Loucy (cell line): ENCODE data around the gene NLGN1.

Experiments used
- H2AFZ ChIP-seq: fragments of 200-600 bp; sonication (generic); 2 replicates; pipeline ENCODE4 v1.6.0; 2016; ENCODE audit warnings: antibody characterized with exemption, mild to moderate bottlenecking, low read length, moderate library complexity
- H3F3A ChIP-seq: fragments of 200-600 bp; 2 replicates; pipeline ENCODE4 v1.6.0; 2016; ENCODE audit warnings: antibody characterized with exemption, low read depth, mild to moderate bottlenecking
- H3K27me3 ChIP-seq: fragments of 200-600 bp; sonication (generic); 2 replicates; pipeline ENCODE4 v1.6.1; 2014; ENCODE audit warnings: low read length, mild to moderate bottlenecking; ENCODE audit not compliant: insufficient read depth, poor library complexity, severe bottlenecking
- H3K36me3 ChIP-seq: fragments of 200-600 bp; sonication (generic); 2 replicates; pipeline ENCODE4 v1.6.1; 2016; ENCODE audit warnings: low read length; ENCODE audit not compliant: insufficient read depth
- H3K4me1 ChIP-seq: fragments of 200-600 bp; sonication (generic); 2 replicates; pipeline ENCODE4 v1.5.1; 2014; ENCODE audit warnings: low read length, mild to moderate bottlenecking; ENCODE audit not compliant: insufficient read depth, poor library complexity, severe bottlenecking
- H3K4me2 ChIP-seq: fragments of 200-600 bp; sonication (generic); 2 replicates; pipeline ENCODE4 v1.6.0; 2014; ENCODE audit warnings: antibody characterized with exemption, low read length, low read depth, mild to moderate bottlenecking; ENCODE audit not compliant: poor library complexity, severe bottlenecking
- H3K4me3 ChIP-seq: fragments of 200-600 bp; sonication (generic); 2 replicates; pipeline ENCODE4 v1.5.1; 2014; ENCODE audit warnings: low read length, mild to moderate bottlenecking, mixed read lengths; ENCODE audit not compliant: poor library complexity, severe bottlenecking
- H3K79me2 ChIP-seq: fragments of 200-600 bp; sonication (generic); 2 replicates; pipeline ENCODE4 v1.6.1; 2014; ENCODE audit warnings: low read length; ENCODE audit not compliant: insufficient read depth
- H3K9ac ChIP-seq: fragments of 200-600 bp; sonication (generic); 2 replicates; pipeline ENCODE4 v1.6.0; 2014; ENCODE audit warnings: mild to moderate bottlenecking, low read depth, low read length, moderate library complexity; ENCODE audit not compliant: poor library complexity, severe bottlenecking
- H3K9me2 ChIP-seq: fragments of 200-600 bp; sonication (generic); replicated peaks from 2 replicates; pipeline ENCODE4 v1.6.1; 2016; ENCODE audit warnings: low read depth, low read length, mixed read lengths
- H3K9me3 ChIP-seq: fragments of 200-600 bp; sonication (generic); 2 replicates; pipeline ENCODE4 v1.6.1; 2014; ENCODE audit warnings: mild to moderate bottlenecking, antibody characterized with exemption, low read length, low read depth; ENCODE audit not compliant: insufficient read depth
- H4K20me1 ChIP-seq: fragments of 200-600 bp; sonication (generic); 2 replicates; pipeline ENCODE4 v1.6.0; 2014; ENCODE audit warnings: antibody characterized with exemption, low read length, mild to moderate bottlenecking; ENCODE audit not compliant: insufficient read depth, poor library complexity, severe bottlenecking
- EZH2phosphoT487 ChIP-seq: fragments of 200-600 bp; IDR thresholded peaks from 2 replicates; pipeline ENCODE4 v1.6.1; 2018; ENCODE audit warnings: antibody characterized with exemption, mild to moderate bottlenecking, moderate library complexity, borderline replicate concordance
- TF ChIP-seq, protein P1 (sequence below): fragments of 200-600 bp; sonication (generic); conservative IDR thresholded peaks from 2 replicates; pipeline ENCODE4 v1.5.1; 2014; ENCODE audit warnings: mild to moderate bottlenecking, antibody characterized with exemption, low read length

Gene NLGN1

DNA sequence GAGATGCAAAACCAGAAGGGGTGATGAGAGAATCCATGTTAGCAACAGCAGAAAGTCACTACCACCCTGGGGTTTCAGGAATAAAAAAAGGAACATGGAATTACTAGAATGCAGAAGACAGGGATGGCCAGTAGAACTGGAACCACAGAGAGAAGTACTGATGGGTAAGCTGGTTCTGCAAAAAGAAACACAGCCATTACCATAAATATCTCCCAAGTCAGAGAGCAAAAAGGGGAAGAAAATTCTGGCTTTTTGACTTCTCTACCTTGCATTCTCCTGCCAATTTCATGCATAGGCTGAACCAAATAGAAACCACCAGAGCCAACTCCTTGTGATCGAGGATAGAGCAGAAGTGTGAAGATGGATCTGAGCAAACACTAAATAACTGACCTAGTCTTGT is 911.2 kb downstream of the NLGN1 start:
- no peaks in the 10 kb centered on the region for H3K4me1 ChIP-seq

GRCh38 chr3:174310475-174310983 is 913.0 kb downstream of the NLGN1 start:
- no peaks in the 10 kb centered on the region for H3K4me1 ChIP-seq
- no peaks in the 10 kb centered on the region for H4K20me1 ChIP-seq
- H3K9ac ChIP-seq = no peak overlapping the region
- no peaks in the 10 kb centered on the region for H3K79me2 ChIP-seq
- H3K27me3 ChIP-seq = no peaks in the 10 kb centered on the region
- no peaks in the 10 kb centered on the region for H3K9me3 ChIP-seq
- no peaks in the 10 kb centered on the region for H3F3A ChIP-seq
- no peak overlapping the region for H2AFZ ChIP-seq
- H3K4me3 ChIP-seq = no peak overlapping the region
- no peaks in the 10 kb centered on the region for H3K36me3 ChIP-seq
- TF ChIP-seq, protein P1, sequence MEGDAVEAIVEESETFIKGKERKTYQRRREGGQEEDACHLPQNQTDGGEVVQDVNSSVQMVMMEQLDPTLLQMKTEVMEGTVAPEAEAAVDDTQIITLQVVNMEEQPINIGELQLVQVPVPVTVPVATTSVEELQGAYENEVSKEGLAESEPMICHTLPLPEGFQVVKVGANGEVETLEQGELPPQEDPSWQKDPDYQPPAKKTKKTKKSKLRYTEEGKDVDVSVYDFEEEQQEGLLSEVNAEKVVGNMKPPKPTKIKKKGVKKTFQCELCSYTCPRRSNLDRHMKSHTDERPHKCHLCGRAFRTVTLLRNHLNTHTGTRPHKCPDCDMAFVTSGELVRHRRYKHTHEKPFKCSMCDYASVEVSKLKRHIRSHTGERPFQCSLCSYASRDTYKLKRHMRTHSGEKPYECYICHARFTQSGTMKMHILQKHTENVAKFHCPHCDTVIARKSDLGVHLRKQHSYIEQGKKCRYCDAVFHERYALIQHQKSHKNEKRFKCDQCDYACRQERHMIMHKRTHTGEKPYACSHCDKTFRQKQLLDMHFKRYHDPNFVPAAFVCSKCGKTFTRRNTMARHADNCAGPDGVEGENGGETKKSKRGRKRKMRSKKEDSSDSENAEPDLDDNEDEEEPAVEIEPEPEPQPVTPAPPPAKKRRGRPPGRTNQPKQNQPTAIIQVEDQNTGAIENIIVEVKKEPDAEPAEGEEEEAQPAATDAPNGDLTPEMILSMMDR = no peak
- no peak for TF ChIP-seq EZH2phosphoT487
- no peak overlapping the region for H3K4me2 ChIP-seq
- no peaks in the 10 kb centered on the region for H3K9me2 ChIP-seq

More for the DNA sequence above, 911.2 kb downstream of the NLGN1 start:
- TF ChIP-seq, protein P1 = no peak
- TF ChIP-seq EZH2phosphoT487 = no peak
- Histone ChIP-seq H3K4me2 (no peak overlapping the region), H3K27me3 (no peaks in the 10 kb centered on the region), H3K79me2 (no peaks in the 10 kb centered on the region), H3K9me2 (no peaks in the 10 kb centered on the region), H3K4me3 (no peak overlapping the region), H3F3A (no peaks in the 10 kb centered on the region), H3K9me3 (0 out of 2 replicates have a peak, but pooled peaks cover 2% of the 10 kb centered on the region), H4K20me1 (no peaks in the 10 kb centered on the region), H3K36me3 (no peaks in the 10 kb centered on the region), H3K9ac (no peak overlapping the region), H2AFZ (no peak overlapping the region)

GRCh38 chr3:174315225-174315624 is 917.7 kb downstream of the NLGN1 start:
- no peaks in the 10 kb centered on the region for H4K20me1 ChIP-seq
- no peak overlapping the region for H3K4me3 ChIP-seq
- no peak overlapping the region for H3K4me2 ChIP-seq
- TF ChIP-seq, protein P1 = no peak
- no peak for TF ChIP-seq EZH2phosphoT487
- no peak overlapping the region for H3K9ac ChIP-seq
- no peaks in the 10 kb centered on the region for H3K9me2 ChIP-seq
- no peaks in the 10 kb centered on the region for H3K36me3 ChIP-seq
- no peaks in the 10 kb centered on the region for H3F3A ChIP-seq
- no peaks in the 10 kb centered on the region for H3K27me3 ChIP-seq
- no peaks in the 10 kb centered on the region for H3K4me1 ChIP-seq
- no peak overlapping the region for H2AFZ ChIP-seq
- H3K9me3 ChIP-seq = no peaks in the 10 kb centered on the region
- H3K79me2 ChIP-seq = no peaks in the 10 kb centered on the region
